GM19467 (cell line): Measurements from ENCODE around the gene OMP.

Experiments used
- ATAC-seq: cut with Tn5 transposase; IDR thresholded peaks from one replicate; pipeline ENCODE4 v1.9.1; 2021; ENCODE audit warnings: mild to moderate bottlenecking, moderate library complexity; ENCODE audit not compliant: unreplicated experiment

OMP gene

GRCh38 chr11:77136784-77137420 is 34.3 kb downstream of the OMP start:
- no peak for ATAC-seq

- no peak for ATAC-seq
These were observed 34.8 kb downstream of the OMP start for GRCh38 chr11:77137421-77137820.

GRCh38 chr11:77138106-77138649 is 35.5 kb downstream of the OMP start:
- ATAC-seq: no peak

GRCh38 chr11:77139201-77139600 is 36.6 kb downstream of the OMP start:
- no peak for ATAC-seq

- ATAC-seq: no peak
These were observed 37.7 kb downstream of the OMP start for GRCh38 chr11:77140231-77140851.

- ATAC-seq: no peak
These were observed 38.4 kb downstream of the OMP start for GRCh38 chr11:77141034-77141433.

- no peak for ATAC-seq
These were observed 38.8 kb downstream of the OMP start for GRCh38 chr11:77141475-77141874.

- ATAC-seq: no peak
These were observed 39.7 kb downstream of the OMP start for GRCh38 chr11:77142091-77142975.

GRCh38 chr11:77143405-77144020 is 40.9 kb downstream of the OMP start:
- no peak for ATAC-seq

GRCh38 chr11:77144196-77144856 is 41.7 kb downstream of the OMP start:
- ATAC-seq: no peak

- no peak for ATAC-seq
These were observed 42.3 kb downstream of the OMP start for GRCh38 chr11:77144857-77145428.

GRCh38 chr11:77146261-77147035 is 43.8 kb downstream of the OMP start:
- ATAC-seq: no peak

GRCh38 chr11:77147036-77147315 is 44.3 kb downstream of the OMP start:
- ATAC-seq: no peak

- ATAC-seq: no peak
These were observed 45.2 kb downstream of the OMP start for GRCh38 chr11:77147668-77148321.

GRCh38 chr11:77148963-77149715 is 46.5 kb downstream of the OMP start:
- no peak for ATAC-seq

GRCh38 chr11:77149716-77150392 is 47.2 kb downstream of the OMP start:
- no peak for ATAC-seq

- no peak for ATAC-seq
These were observed 48.2 kb downstream of the OMP start for GRCh38 chr11:77150836-77151235.
